H1 (cell line): Measurements from ENCODE around the gene THAP2.

ENCODE experiments used
- ASH2L ChIP-seq: fragments of 200-600, 300-600 bp; sonication (generic); IDR thresholded peaks from one replicate; pipeline ENCODE4 v1.7.1; 2017; ENCODE audit warnings: low read length
- ATF2 ChIP-seq: IDR thresholded peaks from 2 replicates; pipeline ENCODE4 v1.6.1; 2012; ENCODE audit warnings: low read length, inconsistent platforms
- CEBPB ChIP-seq: IDR thresholded peaks from 2 replicates; pipeline ENCODE4 v1.6.1; 2012; ENCODE audit warnings: low read depth, low read length
- CHD1 ChIP-seq: IDR thresholded peaks from 2 replicates; pipeline ENCODE4 v1.6.1; 2012; ENCODE audit warnings: low read depth, low read length, improper control_type of control experiment
- CREB1 ChIP-seq: IDR thresholded peaks from 2 replicates; pipeline ENCODE4 v1.6.1; 2012; ENCODE audit warnings: inconsistent platforms
- CTCF ChIP-seq, 3 experiments: IDR thresholded peaks; 1 replicate in 2 of 3; 2 replicates in 1 of 3; pipeline versions ENCODE4 v1.5.1 to v1.6.1; 2011; ENCODE audit warnings: low read length in 3 of 3, mild to moderate bottlenecking in 3 of 3, inconsistent platforms in 2 of 3, low read depth in 1 of 3, moderate library complexity in 1 of 3; ENCODE audit not compliant: insufficient read depth in 1 of 3; ENCODE audit errors: control extremely low read depth in 1 of 3
- EP300 ChIP-seq, 2 experiments: IDR thresholded peaks; 1 replicate in 1 of 2; 2 replicates in 1 of 2; pipeline ENCODE4 v1.6.1; 2011 to 2012; ENCODE audit warnings: low read depth in 2 of 2, low read length in 2 of 2, mild to moderate bottlenecking in 2 of 2, borderline replicate concordance in 1 of 2, inconsistent platforms in 1 of 2, moderate library complexity in 1 of 2
- EZH2 ChIP-seq: fragments of 200-600 bp; sonication (generic); IDR thresholded peaks from 2 replicates; pipeline ENCODE4 v1.7.1; 2012; ENCODE audit warnings: low read depth, mild to moderate bottlenecking, moderate library complexity, low read length, inconsistent platforms; ENCODE audit not compliant: severe bottlenecking
- JUND ChIP-seq: IDR thresholded peaks from 2 replicates; pipeline ENCODE4 v1.6.1; 2011; ENCODE audit warnings: mild to moderate bottlenecking, improper control_type of control experiment, low read length
- KDM5A ChIP-seq: fragments of 200-600 bp; IDR thresholded peaks from 2 replicates; pipeline ENCODE4 v1.7.1; 2012; ENCODE audit warnings: mild to moderate bottlenecking, low read length, inconsistent platforms, mixed read lengths
- POLR2A ChIP-seq, 2 experiments: IDR thresholded peaks; 1 replicate in 1 of 2; 2 replicates in 1 of 2; pipeline ENCODE4 v1.6.1; 2011; ENCODE audit warnings: low read depth in 2 of 2, low read length in 2 of 2, mild to moderate bottlenecking in 2 of 2; ENCODE audit errors: control extremely low read depth in 1 of 2
- POLR2AphosphoS5 ChIP-seq: IDR thresholded peaks from 2 replicates; pipeline ENCODE4 v1.6.1; 2011; ENCODE audit warnings: low read depth, low read length
- SIX5 ChIP-seq: IDR thresholded peaks from 2 replicates; pipeline ENCODE4 v1.6.1; 2011; ENCODE audit warnings: mild to moderate bottlenecking, low read depth, low read length
- TCF12 ChIP-seq: IDR thresholded peaks from 2 replicates; pipeline ENCODE4 v1.6.1; 2011; ENCODE audit warnings: low read depth, mild to moderate bottlenecking, low read length

DNA sequence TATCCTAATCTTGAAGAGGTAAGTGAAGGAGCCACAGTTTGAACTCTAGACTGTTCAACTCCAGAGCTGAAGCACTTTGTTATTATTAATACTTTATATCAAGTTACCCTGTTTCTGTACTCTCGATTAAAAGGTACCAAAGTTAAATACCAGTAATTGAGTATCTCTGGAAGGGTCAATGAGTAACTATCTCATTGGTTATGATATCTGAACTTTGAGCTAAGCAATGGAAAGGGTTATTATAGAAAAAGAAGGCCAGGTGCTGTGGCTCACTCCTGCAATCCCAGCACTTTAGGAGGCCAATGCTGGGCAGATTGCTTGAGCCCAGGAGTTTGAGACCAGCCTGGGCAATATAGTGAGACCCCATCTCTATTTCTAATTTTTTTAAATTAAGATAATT, 31.7 kb downstream of the THAP2 start:
- TF ChIP-seq JUND (no peak), CTCF (IDR thresholded peaks at IDR 0.05; ENCODE audit: control extremely low read depth in 1 of 3, insufficient read depth in 1 of 3, low read depth in 1 of 3, low read length in 3 of 3) (no peak), SIX5 (no peak), EZH2 (no peak), CHD1 (no peak), ATF2 (no peak), POLR2AphosphoS5 (no peak), EP300 (IDR thresholded peaks at IDR 0.05; ENCODE audit: borderline replicate concordance in 1 of 2, low read depth in 2 of 2, low read length in 2 of 2) (no peak), CEBPB (no peak), ASH2L (no peak), KDM5A (no peak), CREB1 (no peak), POLR2A (IDR thresholded peaks at IDR 0.05; ENCODE audit: control extremely low read depth in 1 of 2, low read depth in 2 of 2, low read length in 2 of 2) (no peak), TCF12 (no peak)
